ENCODE measurements around the gene PIBF1. TPM values are rescaled to one million over a fixed set of nuclear protein-coding genes. Genes with fewer than 3 reads are reported as not detected.
A peak's percentile ranks its signal among the peaks of the same experiment; 100 is the strongest.

PIBF1 gene
- total and polyA plus RNA-seq, 4 experiments from 2014 or later: 10.4 to 36.0 (median 23.0) TPM

GRCh38 chr13:73062468-73062867 lies 280.5 kb downstream of the PIBF1 start:
- POLR2A ChIA-PET (ENCODE audit: partially characterized antibody): no interaction called here
- Mint-ChIP-seq H3K4me3 (peak overlapping the region in 1 of 8 donors; percentile 11), H3K36me3 (peaks cover 3 to 5% of the 10 kb centered on the region in 2 donors)

GRCh38 chr13:73063166-73063565 lies 281.2 kb downstream of the PIBF1 start:
- H3K4me3 Mint-ChIP-seq: no peak overlapping the region
- POLR2A ChIA-PET (ENCODE audit: partially characterized antibody): no interaction called here
- intact Hi-C loops (cut with micrococcal nuclease): no loop called here

More at GRCh38 chr13:73062468-73062867, 280.5 kb downstream of the PIBF1 start:
- Histone ChIP-seq H3K4me3 (ENCODE audit: low read length in 2 of 2) (no peak overlapping the region), H3K36me3 (ENCODE audit: insufficient read depth, low read length) (no peaks in the 10 kb centered on the region), H3K27ac (ENCODE audit: low read depth, low read length) (no peak overlapping the region), H3K4me1 (ENCODE audit: insufficient read depth, low read length) (peaks cover 19% of the 10 kb centered on the region), H3K27me3 (ENCODE audit: insufficient read depth, low read length) (peaks cover 3% of the 10 kb centered on the region), H3K9me3 (ENCODE audit: control insufficient read depth in 1 of 2, low read length in 2 of 2) (no peaks in the 10 kb centered on the region)
- Mint-ChIP-seq H3K27ac (no peak overlapping the region), H3K4me1 (peaks cover 14 to 30% (median 18%) of the 10 kb centered on the region in 4 donors), H3K27me3 (no peaks in the 10 kb centered on the region), H3K9me3 (no peaks in the 10 kb centered on the region)
- CTCF ChIA-PET (ENCODE audit: partially characterized antibody): interaction anchor here (0.9 kb wide), 1 partner anchor 13 kb away, joined by 3 read pairs; no protein-coding TSS in a partner anchor
- no peak for DNase-seq
- intact Hi-C loops (cut with micrococcal nuclease): no loop called here

DNA sequence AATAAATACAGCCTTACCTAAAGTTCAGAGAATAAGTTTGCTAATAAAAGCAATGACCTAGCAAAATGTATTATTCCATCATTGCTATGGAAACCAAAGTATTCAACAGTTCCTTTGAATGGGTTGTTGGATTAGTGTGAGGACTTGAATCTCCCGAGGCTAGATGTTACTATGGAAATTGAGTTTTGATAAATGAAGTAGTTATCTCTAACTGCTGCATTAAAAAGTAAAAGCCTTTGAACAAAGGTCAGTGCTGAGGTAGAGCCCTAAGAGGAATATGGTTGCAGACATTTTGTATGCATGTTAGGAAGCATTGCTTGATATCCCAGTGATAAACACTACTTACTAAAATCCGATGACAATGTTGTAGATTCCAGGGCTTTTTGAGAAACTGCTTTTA lies 283.1 kb downstream of the PIBF1 start:
- H3K27ac ChIP-seq (ENCODE audit: low read depth, low read length): no peak overlapping the region
- Mint-ChIP-seq H3K9me3 (no peaks in the 10 kb centered on the region), H3K27ac (no peak overlapping the region), H3K4me3 (no peak overlapping the region), H3K4me1 (peaks cover 4 to 16% (median 9%) of the 10 kb centered on the region in 4 donors), H3K36me3 (peaks cover 0 to 3% of the 10 kb centered on the region in 2 donors), H3K27me3 (no peaks in the 10 kb centered on the region)
- no peak for DNase-seq
- peaks cover 8% of the 10 kb centered on the region for H3K4me1 ChIP-seq (ENCODE audit: insufficient read depth, low read length)
- no peak overlapping the region for H3K4me3 ChIP-seq (ENCODE audit: low read length in 2 of 2)
- CTCF ChIA-PET (ENCODE audit: partially characterized antibody): no interaction called here
- H3K9me3 ChIP-seq (ENCODE audit: control insufficient read depth in 1 of 2, low read length in 2 of 2): no peaks in the 10 kb centered on the region
- intact Hi-C loops (cut with micrococcal nuclease): no loop called here
- no peaks in the 10 kb centered on the region for H3K36me3 ChIP-seq (ENCODE audit: insufficient read depth, low read length)
- no peaks in the 10 kb centered on the region for H3K27me3 ChIP-seq (ENCODE audit: insufficient read depth, low read length)
- POLR2A ChIA-PET (ENCODE audit: partially characterized antibody): no interaction called here

More at GRCh38 chr13:73063166-73063565, 281.2 kb downstream of the PIBF1 start:
- H3K27me3 ChIP-seq (ENCODE audit: insufficient read depth, low read length): no peaks in the 10 kb centered on the region
- no peaks in the 10 kb centered on the region for H3K36me3 ChIP-seq (ENCODE audit: insufficient read depth, low read length)
- H3K36me3 Mint-ChIP-seq: peaks cover 3 to 5% of the 10 kb centered on the region in 2 donors
- CTCF ChIA-PET (ENCODE audit: partially characterized antibody): interaction anchor here (1.2 kb wide), 1 partner anchor 9 kb away, joined by 4 read pairs; no protein-coding TSS in a partner anchor
- no peaks in the 10 kb centered on the region for H3K9me3 Mint-ChIP-seq
- peaks cover 15% of the 10 kb centered on the region for H3K4me1 ChIP-seq (ENCODE audit: insufficient read depth, low read length)
- no peak overlapping the region for H3K4me3 ChIP-seq (ENCODE audit: low read length in 2 of 2)
- no peaks in the 10 kb centered on the region for H3K9me3 ChIP-seq (ENCODE audit: control insufficient read depth in 1 of 2, low read length in 2 of 2)
- H3K27me3 Mint-ChIP-seq: no peaks in the 10 kb centered on the region
- H3K27ac Mint-ChIP-seq: no peak overlapping the region
- no peak overlapping the region for H3K27ac ChIP-seq (ENCODE audit: low read depth, low read length)
- DNase-seq: no peak
- peaks cover 12 to 29% (median 17%) of the 10 kb centered on the region in 4 donors for H3K4me1 Mint-ChIP-seq

GRCh38 chr13:73065665-73066340 lies 283.9 kb downstream of the PIBF1 start:
- H3K4me1 ChIP-seq (ENCODE audit: insufficient read depth, low read length): peaks cover under 1% of the 10 kb centered on the region
- no peak overlapping the region for H3K4me3 ChIP-seq (ENCODE audit: low read length in 2 of 2)
- DNase-seq: no peak
- no peak overlapping the region for H3K27ac Mint-ChIP-seq
- no peaks in the 10 kb centered on the region for H3K9me3 Mint-ChIP-seq
- H3K36me3 ChIP-seq (ENCODE audit: insufficient read depth, low read length): no peaks in the 10 kb centered on the region
- H3K4me1 Mint-ChIP-seq: peaks cover 0 to 8% (median 1%) of the 10 kb centered on the region in 4 donors
- H3K27ac ChIP-seq (ENCODE audit: low read depth, low read length): no peak overlapping the region
- CTCF ChIA-PET (ENCODE audit: partially characterized antibody): no interaction called here
- intact Hi-C loops (cut with micrococcal nuclease): no loop called here
- no peaks in the 10 kb centered on the region for H3K27me3 ChIP-seq (ENCODE audit: insufficient read depth, low read length)
- no peaks in the 10 kb centered on the region for H3K9me3 ChIP-seq (ENCODE audit: control insufficient read depth in 1 of 2, low read length in 2 of 2)
- H3K36me3 Mint-ChIP-seq: peaks cover 0 to 3% of the 10 kb centered on the region in 2 donors
- no peaks in the 10 kb centered on the region for H3K27me3 Mint-ChIP-seq
- H3K4me3 Mint-ChIP-seq: no peak overlapping the region
- POLR2A ChIA-PET (ENCODE audit: partially characterized antibody): no interaction called here

Other genes starting within 250 kb of the PIBF1 start
- gene MZT1, start 54.5 kb upstream of the PIBF1 start, total RNA-seq: 1 to 10 TPM; 6.3 to 7.9 TPM
- 1 to 10 TPM; 6.2 to 9.3 TPM for gene MZT1, start 54.5 kb upstream of the PIBF1 start, polyA plus RNA-seq
- gene BORA, start 54.2 kb upstream of the PIBF1 start, total RNA-seq: 1 to 10 TPM; 6.1 to 7.2 TPM
- gene BORA, start 54.2 kb upstream of the PIBF1 start, polyA plus RNA-seq: 10 to 100 TPM in 1 of 2 donors, 1 to 10 TPM in 1; 6.1 to 10.5 TPM
- 10 to 100 TPM; 36.4 to 41.0 TPM for gene DIS3, start 233 bp upstream of the PIBF1 start, total RNA-seq
- gene DIS3, start 233 bp upstream of the PIBF1 start, polyA plus RNA-seq: 10 to 100 TPM; 12.8 to 14.0 TPM

Data from CD4-positive, alpha-beta memory T cell (primary cell).